ENCODE measurements around the gene SH3TC1.

DNA sequence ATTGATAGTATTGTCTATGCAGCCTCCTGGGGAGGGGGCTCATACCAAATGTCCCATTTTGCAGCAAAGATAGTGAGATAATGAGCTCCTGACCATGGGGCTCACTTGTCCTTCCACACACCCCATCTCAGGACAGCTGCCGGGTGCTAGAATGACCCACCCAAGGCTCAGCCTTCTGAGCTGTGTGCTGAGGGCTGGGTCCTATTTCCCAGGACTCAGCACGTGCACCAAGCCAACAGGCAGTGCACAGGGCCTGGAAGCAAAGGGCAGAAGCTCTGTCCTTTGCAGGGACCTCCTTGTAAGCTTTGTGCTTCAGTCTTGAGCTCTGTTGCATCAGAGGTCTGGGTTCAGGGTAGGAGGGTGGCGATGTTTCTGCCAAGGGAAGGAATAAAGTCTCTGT is 29.3 kb upstream of the SH3TC1 start:
- TF ChIP-seq POLR2A (IDR thresholded peaks at IDR 0.05; ENCODE audit: extremely low read depth, insufficient read length), result no peak
- TF ChIP-seq, protein P1, sequence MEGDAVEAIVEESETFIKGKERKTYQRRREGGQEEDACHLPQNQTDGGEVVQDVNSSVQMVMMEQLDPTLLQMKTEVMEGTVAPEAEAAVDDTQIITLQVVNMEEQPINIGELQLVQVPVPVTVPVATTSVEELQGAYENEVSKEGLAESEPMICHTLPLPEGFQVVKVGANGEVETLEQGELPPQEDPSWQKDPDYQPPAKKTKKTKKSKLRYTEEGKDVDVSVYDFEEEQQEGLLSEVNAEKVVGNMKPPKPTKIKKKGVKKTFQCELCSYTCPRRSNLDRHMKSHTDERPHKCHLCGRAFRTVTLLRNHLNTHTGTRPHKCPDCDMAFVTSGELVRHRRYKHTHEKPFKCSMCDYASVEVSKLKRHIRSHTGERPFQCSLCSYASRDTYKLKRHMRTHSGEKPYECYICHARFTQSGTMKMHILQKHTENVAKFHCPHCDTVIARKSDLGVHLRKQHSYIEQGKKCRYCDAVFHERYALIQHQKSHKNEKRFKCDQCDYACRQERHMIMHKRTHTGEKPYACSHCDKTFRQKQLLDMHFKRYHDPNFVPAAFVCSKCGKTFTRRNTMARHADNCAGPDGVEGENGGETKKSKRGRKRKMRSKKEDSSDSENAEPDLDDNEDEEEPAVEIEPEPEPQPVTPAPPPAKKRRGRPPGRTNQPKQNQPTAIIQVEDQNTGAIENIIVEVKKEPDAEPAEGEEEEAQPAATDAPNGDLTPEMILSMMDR (IDR thresholded peaks at IDR 0.05; ENCODE audit: low read depth, low read length), result no peak
